ACC112 (cell line): ENCODE results near the gene STXBP2.
A peak's percentile ranks its signal among the peaks of the same experiment; 100 is the strongest.
"Not testable (repeated sequence)": the region's sequence is repeated elsewhere in the genome, so short reads cannot be mapped to it uniquely, and the experiment has no call there.

Experiments used
- H2AFZ ChIP-seq: fragments of 200-600 bp; sonication (generic); one replicate; pipeline ENCODE4 v1.6.0; 2017; ENCODE audit warnings: antibody characterized with exemption, low read length; ENCODE audit not compliant: unreplicated experiment
- H3K27ac ChIP-seq: fragments of 200-600 bp; sonication (generic); 2 replicates; pipeline ENCODE4 v1.5.1; 2014; ENCODE audit warnings: low read depth, mild to moderate bottlenecking, antibody characterized with exemption, low read length, moderate library complexity
- H3K27me3 ChIP-seq: fragments of 200-600 bp; sonication (generic); 2 replicates; pipeline ENCODE4 v1.6.1; 2014; ENCODE audit warnings: mild to moderate bottlenecking, antibody characterized with exemption, low read length, moderate library complexity, mixed read lengths; ENCODE audit not compliant: insufficient read depth
- H3K36me3 ChIP-seq: fragments of 200-600 bp; sonication (generic); 2 replicates; pipeline ENCODE4 v1.6.1; 2016; ENCODE audit warnings: mild to moderate bottlenecking, antibody characterized with exemption, low read length, moderate library complexity, mixed read lengths; ENCODE audit not compliant: insufficient read depth
- H3K4me1 ChIP-seq: fragments of 200-600 bp; sonication (generic); one replicate; pipeline ENCODE4 v1.6.1; 2016; ENCODE audit warnings: low read length, mixed read lengths; ENCODE audit not compliant: insufficient read depth, unreplicated experiment, control insufficient read depth
- H3K4me3 ChIP-seq: fragments of 200-600 bp; sonication (generic); 2 replicates; pipeline ENCODE4 v1.5.1; 2014; ENCODE audit warnings: mild to moderate bottlenecking, low read depth, low read length
- H3K79me2 ChIP-seq: fragments of 200-600 bp; sonication (generic); one replicate; pipeline ENCODE4 v1.6.0; 2016; ENCODE audit warnings: low read length; ENCODE audit not compliant: control insufficient read depth, unreplicated experiment, insufficient read depth

STXBP2 gene

DNA sequence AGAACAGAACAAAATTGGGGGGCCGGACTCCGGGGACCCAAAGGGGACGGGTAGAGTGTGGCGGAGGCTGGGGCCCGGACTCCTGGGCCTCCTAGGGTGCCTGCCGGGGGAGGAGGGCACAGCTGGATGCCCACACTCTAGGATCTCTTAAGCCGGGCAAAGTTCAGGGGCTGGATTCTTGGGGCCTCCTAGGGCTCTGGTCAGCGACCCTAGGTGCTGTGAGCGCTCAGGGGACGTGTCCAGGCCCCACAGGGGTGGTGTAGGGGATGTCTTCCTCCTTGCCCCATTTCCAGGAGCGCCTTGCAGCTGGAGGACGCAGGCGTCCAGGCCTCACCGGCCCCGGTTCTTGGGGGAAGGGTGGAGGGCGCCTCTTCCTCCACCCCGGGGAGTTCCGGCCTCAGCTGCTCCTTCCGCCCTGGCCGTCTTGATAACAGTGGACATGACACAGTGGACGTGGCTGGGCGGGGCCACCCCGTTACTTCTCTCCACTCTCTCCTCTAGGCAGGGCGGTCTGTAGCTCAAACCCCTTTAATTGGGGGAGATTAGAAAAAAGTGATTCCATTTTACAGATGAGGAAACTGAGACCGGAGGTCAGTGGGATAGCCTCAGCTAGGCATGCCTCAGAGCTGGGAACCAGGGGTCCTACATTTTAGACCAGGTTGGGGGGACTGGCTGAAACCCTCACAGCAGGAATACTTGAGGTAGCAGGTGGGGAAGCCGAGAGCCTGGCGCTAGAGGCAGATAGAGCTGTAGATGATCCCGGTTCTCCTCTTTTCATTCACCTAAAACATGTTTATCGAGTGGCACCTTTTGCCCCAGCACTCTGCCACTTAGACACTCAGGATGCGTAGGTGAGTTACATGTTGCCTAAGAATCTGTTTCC, 705 bp downstream of the STXBP2 start:
- Histone ChIP-seq H3K4me1 (no peaks in the 10 kb centered on the region), H3K27ac (no peak overlapping the region), H3K27me3 (no peaks in the 10 kb centered on the region), H3K79me2 (no peaks in the 10 kb centered on the region), H3K36me3 (no peaks in the 10 kb centered on the region), H2AFZ (no peak overlapping the region), H3K4me3 (peak overlapping the region; percentile 73)

DNA sequence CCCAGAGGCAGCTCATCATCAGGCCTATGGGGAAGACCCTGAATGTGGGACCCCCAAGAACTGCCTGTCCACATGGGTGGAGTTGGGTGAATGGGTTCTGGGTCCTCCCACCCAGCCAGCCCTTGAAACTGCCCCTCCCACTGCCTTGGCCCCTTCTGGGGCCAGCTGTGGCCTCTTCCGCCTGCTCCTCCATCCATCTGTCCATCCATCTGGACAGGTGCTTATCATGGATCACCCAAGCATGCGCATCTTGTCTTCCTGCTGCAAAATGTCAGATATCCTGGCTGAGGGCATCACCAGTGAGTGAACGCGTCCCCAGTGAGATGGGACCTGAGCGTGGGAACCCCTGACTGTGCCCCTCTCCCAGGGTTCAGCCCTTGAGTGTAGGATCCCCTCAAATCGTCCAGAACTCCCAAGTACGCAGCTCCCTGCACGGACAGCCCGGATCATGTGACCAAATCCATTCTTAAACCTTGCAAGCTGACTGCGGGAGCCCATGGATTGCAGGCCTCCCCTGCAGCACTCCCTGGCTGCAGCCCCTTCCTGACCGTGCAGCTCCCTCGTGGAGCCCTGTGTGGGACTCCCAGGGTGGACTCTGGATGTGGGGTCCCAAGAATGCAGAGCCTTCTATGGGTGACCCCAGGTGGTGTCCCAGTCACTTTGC, 2.0 kb downstream of the STXBP2 start:
- Histone ChIP-seq H3K4me1 (no peaks in the 10 kb centered on the region), H3K27me3 (no peaks in the 10 kb centered on the region), H3K79me2 (no peaks in the 10 kb centered on the region), H3K36me3 (no peaks in the 10 kb centered on the region), H2AFZ (no peak overlapping the region), H3K27ac (no peak overlapping the region), H3K4me3 (no peak overlapping the region)

DNA sequence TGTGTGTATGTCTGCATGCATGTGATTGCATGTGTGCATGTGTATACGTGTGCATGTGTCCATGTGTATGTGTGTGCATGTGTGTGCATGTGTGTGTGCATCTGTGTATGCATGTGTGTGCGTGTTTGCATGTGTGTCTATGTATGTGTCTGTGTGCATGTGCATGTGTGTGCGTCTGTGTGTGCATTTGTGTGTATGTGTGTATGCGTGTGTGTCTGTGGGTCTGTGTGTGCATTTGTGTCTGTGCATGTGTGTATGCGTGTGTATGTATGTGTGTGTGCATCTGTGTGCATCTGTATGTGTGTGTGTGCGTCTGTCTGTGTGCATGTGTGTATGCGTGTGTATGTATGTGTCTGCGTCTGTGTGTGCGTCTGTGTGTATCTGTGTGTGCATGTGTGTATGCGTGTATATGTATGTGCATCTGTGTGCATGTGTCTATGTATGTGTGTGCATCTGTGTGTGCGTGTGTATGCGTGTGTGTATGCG, 3.0 kb downstream of the STXBP2 start:
- H3K27me3 ChIP-seq, result no peaks in the 10 kb centered on the region
- H3K4me1 ChIP-seq, result no peaks in the 10 kb centered on the region
- no peaks in the 10 kb centered on the region for H3K36me3 ChIP-seq
- H2AFZ ChIP-seq, result no peak overlapping the region
- H3K27ac ChIP-seq, result no peak overlapping the region
- no peaks in the 10 kb centered on the region for H3K79me2 ChIP-seq
- H3K4me3 ChIP-seq, result no peak overlapping the region

DNA sequence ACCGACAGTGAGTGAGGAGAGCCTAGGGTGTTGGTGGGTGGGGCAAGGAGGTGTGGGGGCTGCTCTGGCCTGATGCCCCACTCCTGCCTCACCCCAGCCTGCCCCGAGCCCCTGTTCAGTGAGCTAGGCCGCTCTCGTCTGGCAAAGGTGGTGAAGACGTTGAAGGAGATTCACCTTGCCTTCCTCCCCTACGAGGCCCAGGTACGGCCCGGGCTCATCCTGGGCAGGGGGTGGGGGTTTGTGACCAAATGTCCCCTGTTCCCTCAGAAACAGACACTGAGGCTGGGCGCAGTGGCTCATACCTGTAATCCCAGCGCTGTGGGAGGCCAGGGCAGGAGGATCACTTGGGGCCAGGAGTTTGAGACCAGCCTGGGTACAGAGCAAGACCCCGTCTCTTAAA, 3.9 kb downstream of the STXBP2 start:
- Histone ChIP-seq H3K4me3 (no peak overlapping the region), H3K36me3 (no peaks in the 10 kb centered on the region), H3K79me2 (no peaks in the 10 kb centered on the region), H3K27me3 (no peaks in the 10 kb centered on the region), H3K27ac (no peak overlapping the region), H3K4me1 (no peaks in the 10 kb centered on the region), H2AFZ (no peak overlapping the region)

DNA sequence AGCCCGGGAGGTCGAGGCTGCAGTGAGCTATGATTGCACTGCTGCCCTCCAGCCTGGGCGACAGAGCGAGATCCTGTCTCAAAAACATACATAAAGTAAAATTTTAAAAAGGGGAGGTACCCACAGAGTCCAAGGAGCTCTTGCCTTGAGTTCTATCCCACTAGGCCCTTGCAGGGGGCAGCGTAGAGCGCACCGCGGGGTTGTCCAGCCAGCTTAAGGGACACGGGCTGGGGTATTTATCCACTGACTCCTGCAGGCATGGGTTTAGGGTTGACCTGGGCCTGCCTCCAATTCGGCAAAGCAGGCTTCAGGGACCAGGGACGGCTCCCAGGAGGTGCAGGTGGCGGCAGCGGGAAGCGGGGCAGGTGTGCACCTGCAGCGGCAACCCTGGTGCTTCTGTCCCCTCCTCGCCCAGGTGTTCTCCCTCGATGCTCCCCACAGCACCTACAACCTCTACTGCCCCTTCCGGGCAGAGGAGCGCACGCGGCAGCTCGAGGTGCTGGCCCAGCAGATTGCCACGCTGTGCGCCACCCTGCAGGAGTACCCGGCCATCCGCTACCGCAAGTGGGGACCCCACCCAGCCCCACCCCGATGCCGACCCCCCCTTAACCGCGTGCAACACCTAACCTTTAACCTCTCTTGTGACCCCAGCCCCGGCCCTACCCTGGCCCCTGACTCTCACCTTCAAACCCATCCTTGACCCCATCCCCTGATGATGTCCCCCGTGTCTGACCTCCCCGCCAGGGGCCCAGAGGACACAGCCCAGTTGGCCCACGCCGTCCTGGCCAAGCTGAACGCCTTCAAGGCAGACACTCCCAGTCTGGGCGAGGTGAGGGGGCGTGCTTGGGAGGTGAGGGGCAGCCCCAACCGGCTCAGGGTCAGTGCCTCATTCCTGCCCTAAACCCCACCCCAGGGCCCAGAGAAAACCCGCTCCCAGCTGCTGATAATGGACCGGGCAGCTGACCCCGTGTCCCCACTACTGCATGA, 4.7 kb downstream of the STXBP2 start:
- Histone ChIP-seq H2AFZ (no peak overlapping the region), H3K27me3 (no peaks in the 10 kb centered on the region), H3K4me3 (no peak overlapping the region), H3K27ac (no peak overlapping the region), H3K36me3 (no peaks in the 10 kb centered on the region), H3K4me1 (no peaks in the 10 kb centered on the region), H3K79me2 (no peaks in the 10 kb centered on the region)

DNA sequence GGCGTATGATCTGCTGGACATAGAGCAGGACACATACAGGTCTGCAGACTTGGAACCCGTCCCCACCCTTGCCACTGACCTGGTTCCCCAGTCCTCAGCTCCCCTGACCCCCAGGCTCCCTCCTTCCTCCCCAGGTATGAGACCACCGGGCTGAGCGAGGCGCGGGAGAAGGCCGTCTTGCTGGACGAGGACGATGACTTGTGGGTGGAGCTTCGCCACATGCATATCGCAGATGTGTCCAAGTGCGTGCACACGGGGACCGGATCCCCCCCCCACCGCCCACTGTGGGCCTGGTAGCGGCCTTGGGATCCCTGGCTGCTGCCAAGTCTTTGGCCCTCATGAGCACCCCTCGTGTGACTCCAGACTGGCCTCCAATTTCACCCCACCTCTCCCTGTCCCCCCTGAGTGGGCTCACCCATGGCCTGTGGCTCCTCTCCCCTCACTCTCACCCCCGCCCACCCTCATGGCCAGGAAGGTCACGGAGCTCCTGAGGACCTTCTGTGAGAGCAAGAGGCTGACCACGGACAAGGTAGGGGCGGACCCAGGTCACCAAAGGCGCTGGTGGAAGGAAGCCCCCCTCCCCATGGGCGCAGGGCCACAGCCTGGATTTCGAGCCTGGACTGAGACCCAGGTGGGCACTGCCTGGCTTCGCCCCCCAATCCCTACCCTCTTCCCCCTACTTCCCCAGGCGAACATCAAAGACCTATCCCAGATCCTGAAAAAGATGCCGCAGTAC, 5.6 kb downstream of the STXBP2 start:
- no peak overlapping the region for H2AFZ ChIP-seq
- H3K79me2 ChIP-seq, result no peaks in the 10 kb centered on the region
- H3K4me1 ChIP-seq, result no peaks in the 10 kb centered on the region
- no peaks in the 10 kb centered on the region for H3K36me3 ChIP-seq
- no peak overlapping the region for H3K27ac ChIP-seq
- no peaks in the 10 kb centered on the region for H3K27me3 ChIP-seq
- no peak overlapping the region for H3K4me3 ChIP-seq

DNA sequence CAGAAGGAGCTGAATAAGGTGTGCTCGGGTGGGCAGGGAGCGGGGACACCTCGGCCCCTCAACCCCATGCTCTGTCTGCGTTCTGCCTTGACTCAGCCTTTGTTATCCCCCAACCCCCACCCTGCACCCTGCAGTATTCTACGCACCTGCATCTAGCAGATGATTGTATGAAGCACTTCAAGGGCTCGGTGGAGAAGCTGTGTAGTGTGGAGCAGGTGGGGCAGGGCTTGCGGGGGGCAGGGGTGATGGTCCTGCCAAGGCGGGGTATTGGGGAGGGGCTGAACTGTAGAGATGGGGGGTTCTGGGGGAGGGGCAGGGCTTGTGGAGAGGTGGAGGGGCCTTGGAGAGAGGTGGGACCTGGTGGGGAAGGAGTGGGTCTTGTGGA, 6.1 kb downstream of the STXBP2 start:
- Histone ChIP-seq H3K27ac (no peak overlapping the region), H3K79me2 (no peaks in the 10 kb centered on the region), H2AFZ (no peak overlapping the region), H3K4me3 (no peak overlapping the region), H3K36me3 (no peaks in the 10 kb centered on the region), H3K27me3 (no peaks in the 10 kb centered on the region), H3K4me1 (no peaks in the 10 kb centered on the region)

DNA sequence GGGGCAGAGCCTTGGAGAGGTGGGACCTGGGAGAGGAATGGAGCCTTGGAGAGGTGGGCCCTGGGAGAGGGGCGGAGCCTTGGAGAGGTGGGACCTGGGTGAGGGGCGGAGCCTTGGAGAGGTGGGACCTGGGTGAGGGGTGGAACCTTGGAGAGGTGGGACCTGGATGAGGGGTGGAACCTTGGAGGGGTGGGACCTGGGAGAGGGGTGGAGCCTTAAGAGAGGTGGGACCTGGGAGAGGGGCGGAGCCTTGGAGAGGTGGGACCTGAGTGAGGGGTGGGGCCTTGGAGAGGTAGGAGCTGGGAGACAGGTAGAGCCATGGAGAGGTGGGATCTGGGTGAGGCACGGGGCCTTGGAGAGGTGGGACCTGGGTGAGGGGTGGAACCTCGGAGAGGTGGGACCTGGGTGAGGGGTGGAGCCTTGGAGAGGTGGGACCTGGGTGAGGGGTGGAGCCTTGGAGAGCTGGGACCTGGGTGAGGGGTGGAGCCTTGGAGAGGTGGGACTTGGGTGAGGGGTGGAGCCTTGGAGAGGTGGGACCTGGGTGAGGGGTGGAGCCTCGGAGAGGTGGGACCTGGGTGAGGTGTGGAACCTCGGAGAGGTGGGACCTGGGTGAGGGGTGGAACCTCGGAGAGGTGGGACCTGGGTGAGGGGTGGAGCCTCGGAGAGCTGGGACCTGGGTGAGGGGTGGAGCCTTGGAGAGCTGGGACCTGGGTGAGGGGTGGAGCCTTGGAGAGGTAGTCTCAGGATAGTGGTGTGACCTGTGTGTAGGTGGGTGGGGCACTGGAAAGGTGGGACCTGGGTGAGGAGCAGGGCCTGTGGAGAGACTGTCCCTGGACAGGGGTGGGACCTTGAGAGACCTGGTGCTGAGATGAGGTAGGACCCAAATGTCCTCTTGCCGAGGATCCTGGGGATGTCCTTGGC, 7.0 kb downstream of the STXBP2 start:
- H3K27me3 ChIP-seq, H3K4me3 ChIP-seq, H3K79me2 ChIP-seq, H2AFZ ChIP-seq, H3K36me3 ChIP-seq, H3K27ac ChIP-seq, H3K4me1 ChIP-seq: not testable (repeated sequence)

DNA sequence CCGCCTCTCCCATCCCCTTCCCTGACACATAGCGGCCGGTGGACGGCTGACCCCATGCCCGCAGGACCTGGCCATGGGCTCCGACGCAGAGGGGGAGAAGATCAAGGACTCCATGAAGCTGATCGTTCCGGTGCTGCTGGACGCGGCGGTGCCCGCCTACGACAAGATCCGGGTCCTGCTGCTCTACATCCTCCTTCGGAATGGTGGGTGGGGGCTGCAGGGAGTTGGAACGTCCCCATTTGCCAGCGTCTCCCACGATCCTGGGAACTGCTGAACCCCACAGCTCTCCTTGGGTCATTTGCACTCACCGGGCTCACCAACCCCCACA, 7.6 kb downstream of the STXBP2 start:
- Histone ChIP-seq H3K79me2 (no peaks in the 10 kb centered on the region), H3K27me3 (no peaks in the 10 kb centered on the region), H3K36me3 (no peaks in the 10 kb centered on the region)

More for the DNA sequence above, 7.6 kb downstream of the STXBP2 start:
- Histone ChIP-seq H2AFZ (no peak overlapping the region), H3K4me3 (no peak overlapping the region), H3K27ac (no peak overlapping the region), H3K4me1 (no peaks in the 10 kb centered on the region)
